Lower leg skin (tissue), 3 donors: ENCODE measurements around the gene TRPM3.

ENCODE experiments used
- POLR2A ChIP-seq, 2 donors: fragments of 450-650 bp; IDR thresholded peaks; one replicate each; pipeline ENCODE4 v1.6.1; 2016 to 2017; ENCODE audit warnings: antibody characterized with exemption in 2 of 2, mild to moderate bottlenecking in 1 of 2, moderate library complexity in 1 of 2
- TF ChIP-seq, protein P1 (sequence below), 3 donors: fragments of 450-650 bp; IDR thresholded peaks; one replicate each; pipeline ENCODE4 v1.5.1; 2016; ENCODE audit warnings: antibody characterized with exemption in 3 of 3, mild to moderate bottlenecking in 3 of 3, moderate library complexity in 2 of 3

DNA sequence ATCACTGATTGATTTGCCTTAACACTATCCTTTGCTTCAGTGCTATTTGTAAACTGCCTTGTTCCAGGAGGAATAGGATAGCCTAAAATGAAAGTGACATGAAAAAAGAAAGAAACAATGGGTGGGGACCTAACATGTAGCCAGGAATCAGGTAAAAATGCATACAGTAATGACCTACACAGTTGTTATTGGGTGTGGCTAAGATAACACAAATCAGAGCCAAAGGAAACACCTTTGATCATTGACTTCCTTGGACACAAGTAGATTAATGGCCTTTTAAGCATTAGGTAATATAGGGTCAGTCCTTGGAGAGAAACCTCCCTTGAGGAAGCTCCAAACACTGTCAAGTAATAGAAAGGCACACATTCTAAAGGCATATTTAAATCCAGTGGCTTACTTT lies 220.4 kb downstream of the TRPM3 start:
- TF ChIP-seq, protein P1, sequence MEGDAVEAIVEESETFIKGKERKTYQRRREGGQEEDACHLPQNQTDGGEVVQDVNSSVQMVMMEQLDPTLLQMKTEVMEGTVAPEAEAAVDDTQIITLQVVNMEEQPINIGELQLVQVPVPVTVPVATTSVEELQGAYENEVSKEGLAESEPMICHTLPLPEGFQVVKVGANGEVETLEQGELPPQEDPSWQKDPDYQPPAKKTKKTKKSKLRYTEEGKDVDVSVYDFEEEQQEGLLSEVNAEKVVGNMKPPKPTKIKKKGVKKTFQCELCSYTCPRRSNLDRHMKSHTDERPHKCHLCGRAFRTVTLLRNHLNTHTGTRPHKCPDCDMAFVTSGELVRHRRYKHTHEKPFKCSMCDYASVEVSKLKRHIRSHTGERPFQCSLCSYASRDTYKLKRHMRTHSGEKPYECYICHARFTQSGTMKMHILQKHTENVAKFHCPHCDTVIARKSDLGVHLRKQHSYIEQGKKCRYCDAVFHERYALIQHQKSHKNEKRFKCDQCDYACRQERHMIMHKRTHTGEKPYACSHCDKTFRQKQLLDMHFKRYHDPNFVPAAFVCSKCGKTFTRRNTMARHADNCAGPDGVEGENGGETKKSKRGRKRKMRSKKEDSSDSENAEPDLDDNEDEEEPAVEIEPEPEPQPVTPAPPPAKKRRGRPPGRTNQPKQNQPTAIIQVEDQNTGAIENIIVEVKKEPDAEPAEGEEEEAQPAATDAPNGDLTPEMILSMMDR (IDR thresholded peaks at IDR 0.05): no peak
- TF ChIP-seq POLR2A (IDR thresholded peaks at IDR 0.05): no peak
